SKM-1 treated with dmso at 0.1 percent for 144 hours (cell line): ENCODE data around the gene PDZD2.
"Not testable (repeated sequence)": the region's sequence is repeated elsewhere in the genome, so short reads cannot be mapped to it uniquely, and the experiment has no call there.

Experiments used
- DNase-seq: peaks from one replicate; lab custom pipeline; 2025; ENCODE audit not compliant: unreplicated experiment; lab: John Stamatoyannopoulos, UW

The PDZD2 gene

GRCh38 chr5:31996909-31997308 lies 358.0 kb downstream of the PDZD2 start:
- no peak for DNase-seq

DNA sequence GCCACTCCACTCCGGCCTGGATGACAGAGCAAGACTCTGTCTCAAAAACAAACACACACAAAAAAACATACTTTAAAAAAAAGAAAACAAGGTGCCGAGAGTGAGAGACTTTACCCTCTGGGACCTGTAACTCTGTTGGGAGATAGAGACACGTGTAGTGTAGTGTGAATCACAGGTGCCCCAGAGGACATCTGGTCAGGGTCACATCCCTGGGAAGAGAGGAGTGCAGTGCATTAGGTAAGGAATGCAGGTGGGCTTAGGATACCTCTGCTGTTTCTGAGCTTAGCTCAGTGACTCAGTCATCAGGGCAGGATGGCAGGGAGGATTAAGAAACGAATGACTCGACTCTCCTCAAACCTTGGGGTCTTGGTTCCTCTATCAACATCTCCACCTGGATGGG lies 360.5 kb downstream of the PDZD2 start:
- no peak for DNase-seq

DNA sequence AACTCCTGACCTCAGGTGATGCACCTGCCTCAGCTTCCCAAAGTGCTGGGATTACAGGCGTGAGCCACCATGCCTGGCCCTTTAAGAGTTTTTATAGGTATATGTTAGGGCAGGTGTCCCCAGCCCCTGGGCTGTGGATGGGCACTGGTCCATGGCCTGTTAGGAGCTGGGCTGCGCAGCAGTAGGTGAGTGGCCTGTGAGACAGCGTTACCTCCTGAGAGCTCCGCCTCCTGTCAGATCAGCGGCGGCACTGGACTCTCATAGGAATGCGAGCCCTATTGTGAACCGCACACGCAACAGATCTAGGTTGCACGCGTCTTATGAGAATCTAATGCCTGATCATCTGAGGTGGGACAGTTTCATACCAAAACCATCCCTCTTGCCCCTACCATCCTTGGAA lies 361.8 kb downstream of the PDZD2 start:
- DNase-seq: no peak

DNA sequence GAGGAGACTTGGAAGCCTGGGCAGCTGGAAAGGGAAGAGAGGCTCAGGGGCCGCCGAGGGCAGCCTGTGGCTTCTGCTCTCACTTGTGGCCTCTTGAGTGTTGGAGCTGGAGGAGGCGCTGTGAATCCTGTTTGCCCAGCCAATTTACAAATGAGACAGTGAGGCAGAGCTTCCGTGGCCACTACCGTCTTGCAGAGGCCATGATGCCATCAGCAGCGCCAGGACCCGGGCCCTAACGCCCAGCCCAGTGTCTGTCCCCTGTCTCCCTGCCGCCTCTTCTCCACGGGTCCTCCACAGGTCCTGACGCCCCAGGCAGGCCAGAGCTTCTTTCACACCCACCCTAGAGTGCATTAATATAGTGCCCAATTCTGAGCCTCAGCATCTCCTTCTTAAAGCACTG lies 362.4 kb downstream of the PDZD2 start:
- DNase-seq: no peak

DNA sequence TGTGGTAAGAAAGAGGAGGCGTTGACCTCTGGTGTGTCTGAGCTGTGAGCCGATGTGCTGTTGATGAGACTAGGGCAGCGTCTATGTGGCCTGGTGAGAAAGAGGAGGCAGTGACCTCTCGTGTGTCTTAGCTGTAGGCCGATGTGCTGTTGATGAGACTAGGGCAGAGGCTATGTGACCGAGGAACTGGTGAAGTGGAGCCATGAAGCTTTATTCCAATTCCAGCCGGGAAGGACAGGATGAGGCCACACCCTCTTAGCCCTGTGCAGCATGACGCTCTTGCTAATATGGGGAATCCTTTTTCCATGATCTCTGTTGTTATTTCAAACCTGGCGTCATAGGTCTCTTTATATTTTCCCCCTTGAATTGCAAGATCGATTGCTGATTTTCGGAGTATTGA lies 362.8 kb downstream of the PDZD2 start:
- no peak for DNase-seq

GRCh38 chr5:32002755-32003154 lies 363.8 kb downstream of the PDZD2 start:
- no peak for DNase-seq

GRCh38 chr5:32003981-32004380 lies 365.1 kb downstream of the PDZD2 start:
- DNase-seq: no peak

GRCh38 chr5:32004404-32004803 lies 365.5 kb downstream of the PDZD2 start:
- DNase-seq: no peak

GRCh38 chr5:32008746-32009145 lies 369.8 kb downstream of the PDZD2 start:
- DNase-seq: no peak

DNA sequence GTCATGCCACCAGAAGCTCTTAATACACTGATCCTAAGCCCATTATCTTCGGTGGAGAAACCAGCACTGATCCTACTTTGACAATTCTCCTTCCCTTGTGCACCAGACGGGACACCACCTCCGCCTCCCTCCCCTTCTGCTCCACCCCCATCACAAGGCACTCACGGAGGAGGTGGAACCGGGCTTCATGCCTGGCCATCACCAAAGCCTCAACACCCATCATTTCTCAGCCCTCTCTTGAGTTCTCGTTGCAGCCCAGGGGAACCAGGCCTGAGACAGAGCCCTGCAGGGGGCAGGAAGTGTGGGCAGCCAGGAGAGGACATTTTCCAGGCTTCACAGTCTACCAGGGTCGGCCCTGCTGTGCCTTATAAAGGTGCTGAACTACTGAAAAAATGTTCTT lies 374.7 kb downstream of the PDZD2 start:
- DNase-seq: no peak

- DNase-seq: no peak
These were observed 375.3 kb downstream of the PDZD2 start for GRCh38 chr5:32014096-32014745.

DNA sequence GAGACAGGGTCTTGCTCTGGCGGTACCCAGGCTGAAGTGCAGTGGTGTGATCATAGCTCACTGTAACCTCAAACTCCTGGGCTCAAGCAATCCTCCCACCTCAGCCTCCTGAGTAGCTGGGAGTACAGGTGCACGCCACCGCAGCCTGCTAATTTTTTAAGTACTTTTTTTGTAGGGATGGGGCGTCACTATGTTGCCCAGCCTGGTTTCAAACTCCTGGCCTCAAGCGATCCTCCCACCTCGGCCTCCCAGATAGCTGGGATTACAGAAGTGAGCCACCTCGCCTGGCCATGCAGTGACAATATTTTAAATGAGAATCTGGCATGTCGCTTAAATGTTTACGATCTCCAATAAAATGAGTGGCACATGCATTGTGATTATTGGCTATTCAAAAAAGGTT lies 376.3 kb downstream of the PDZD2 start:
- not testable (repeated sequence) for DNase-seq

- DNase-seq: no peak
These were observed 378.9 kb downstream of the PDZD2 start for GRCh38 chr5:32017692-32018367.

DNA sequence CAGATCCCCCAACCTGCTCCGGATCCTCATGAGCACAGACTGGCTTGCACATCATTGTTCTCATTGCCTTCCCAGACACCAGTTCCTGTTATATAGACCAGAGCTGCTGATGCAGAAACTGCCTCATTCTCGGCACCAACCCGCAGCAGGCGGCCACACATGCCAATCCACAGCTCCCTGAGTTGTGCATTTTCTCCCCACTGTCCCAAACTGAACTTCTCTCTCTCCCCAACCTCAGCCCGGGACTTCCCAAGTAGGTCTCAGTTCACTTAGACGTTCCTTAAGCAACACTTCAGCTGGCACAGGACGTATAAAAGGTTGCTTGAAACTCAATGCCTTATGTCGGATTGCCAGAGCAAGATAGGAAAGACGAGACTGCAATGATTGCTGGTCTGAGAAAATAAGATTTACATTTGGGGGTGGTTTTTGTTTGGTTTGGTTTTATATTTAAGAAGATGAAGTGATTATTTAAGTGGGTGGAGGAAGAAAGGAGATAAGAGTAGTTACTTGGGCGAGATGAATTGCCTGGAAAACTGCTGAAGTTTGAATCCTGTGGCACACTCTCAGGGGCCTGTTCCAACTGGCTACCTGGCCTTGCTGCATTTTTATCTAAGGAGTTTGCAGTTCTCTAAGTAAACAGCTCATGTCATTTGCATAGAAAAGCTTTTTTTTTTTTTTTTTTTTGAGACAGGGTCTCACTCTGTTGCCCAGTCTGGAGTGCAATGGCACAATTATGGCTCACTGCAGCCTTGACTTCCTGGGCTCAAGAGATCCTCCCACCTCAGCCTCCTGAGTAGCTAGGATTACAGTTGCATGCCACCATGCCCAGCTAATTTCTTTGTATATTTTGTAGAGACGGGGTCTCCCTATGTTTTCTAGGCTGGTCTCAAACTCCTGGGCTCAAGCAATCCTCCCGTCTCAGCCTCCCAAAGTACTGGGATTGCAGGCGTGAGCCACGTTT lies 379.8 kb downstream of the PDZD2 start:
- DNase-seq: no peak

GRCh38 chr5:32020271-32020670 lies 381.3 kb downstream of the PDZD2 start:
- DNase-seq: no peak

DNA sequence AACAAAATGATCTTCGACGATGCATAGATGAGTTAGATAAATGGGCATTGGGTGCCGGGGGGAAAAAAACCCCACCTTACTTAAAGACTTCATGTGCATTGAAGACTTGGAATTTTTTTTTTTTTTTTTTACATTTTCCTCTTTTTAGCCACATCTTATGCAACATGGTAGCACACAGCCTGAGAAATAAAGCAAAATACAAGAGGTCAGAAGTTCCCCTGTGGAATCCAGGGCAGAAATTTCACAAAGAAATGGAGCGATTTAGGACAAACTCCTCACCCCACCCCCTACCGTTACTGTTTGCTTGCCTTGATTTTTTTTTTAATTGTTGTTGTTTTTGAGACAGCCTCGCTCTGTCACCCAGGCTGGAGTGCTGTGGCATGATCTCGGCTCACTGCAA lies 382.0 kb downstream of the PDZD2 start:
- no peak for DNase-seq

GRCh38 chr5:32021771-32022170 lies 382.8 kb downstream of the PDZD2 start:
- DNase-seq: no peak

DNA sequence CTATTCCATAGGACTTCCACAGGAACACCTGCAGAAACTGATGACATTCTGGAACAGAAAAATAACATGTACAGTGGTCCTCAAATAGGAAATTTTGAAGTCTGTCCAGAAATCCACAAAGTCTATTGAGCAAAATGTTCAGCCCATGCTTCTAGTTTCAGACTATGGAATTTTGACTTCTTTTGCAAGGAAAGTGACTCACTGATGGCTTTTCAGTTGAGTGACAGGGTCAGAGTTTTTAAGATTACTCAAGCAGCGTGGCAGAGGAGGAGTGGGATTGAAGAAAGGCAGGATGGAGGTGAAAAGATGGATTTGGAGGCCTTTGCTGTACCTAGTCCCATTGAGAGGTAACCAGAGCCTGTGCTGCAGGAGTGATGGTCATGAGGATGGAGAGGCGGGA lies 383.7 kb downstream of the PDZD2 start:
- no peak for DNase-seq

GRCh38 chr5:32023816-32024215 lies 384.9 kb downstream of the PDZD2 start:
- no peak for DNase-seq

DNA sequence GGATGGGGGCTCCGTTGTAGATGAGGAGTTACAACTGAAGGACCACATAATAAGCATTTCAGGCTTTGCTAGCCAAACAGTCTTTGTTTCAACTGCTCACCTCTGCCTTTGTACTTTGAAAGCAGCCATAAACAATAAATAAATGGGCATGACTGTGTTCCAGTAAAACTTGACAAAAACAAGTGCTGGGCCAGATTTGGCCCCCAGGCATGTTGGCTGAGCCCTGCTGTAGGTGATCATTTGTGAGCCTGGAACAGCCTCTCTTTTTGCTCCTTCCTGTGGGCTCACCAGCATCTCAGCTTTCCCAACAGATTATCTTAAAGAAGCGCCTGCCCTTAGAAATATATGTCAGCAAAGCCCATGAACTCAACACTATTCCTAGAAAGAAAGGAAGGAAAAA lies 385.8 kb downstream of the PDZD2 start:
- no peak for DNase-seq

GRCh38 chr5:32027093-32027716 lies 388.3 kb downstream of the PDZD2 start:
- DNase-seq: no peak
